ENCODE measurements around the gene ZNF777.

DNA sequence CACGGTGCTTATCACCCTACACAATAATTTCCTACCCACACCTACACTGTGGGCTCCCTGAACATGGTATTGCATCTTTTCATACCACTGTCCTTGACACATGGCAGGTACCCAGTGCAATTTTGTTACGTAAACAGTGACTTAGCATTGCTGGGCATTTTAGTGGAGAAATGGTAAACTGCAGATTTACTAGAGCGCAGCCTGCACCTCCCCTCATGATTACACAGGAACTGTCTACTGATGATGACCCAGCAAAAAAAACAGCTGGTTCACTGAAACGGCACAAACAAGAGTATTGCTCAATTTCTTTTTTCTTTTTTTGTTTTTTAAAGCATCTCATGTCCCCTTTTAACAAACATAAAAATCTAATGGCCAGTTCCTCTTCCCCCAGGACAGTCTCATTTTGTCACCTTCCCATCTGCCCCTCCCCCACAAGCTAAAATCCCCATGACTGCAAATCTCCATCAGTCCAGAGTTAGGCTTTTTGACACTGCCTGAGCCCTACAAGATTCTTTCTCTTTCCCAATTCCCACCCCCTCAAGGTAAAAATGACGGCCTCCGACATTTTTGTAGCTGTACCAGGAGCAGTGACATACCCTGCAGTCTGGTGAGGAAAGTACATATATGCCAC is 34.0 kb upstream of the ZNF777 start:
- TF ChIP-seq POLR2AphosphoS5 (IDR thresholded peaks at IDR 0.05; ENCODE audit: borderline replicate concordance, low read depth, low read length) (no peak), EZH2 (IDR thresholded peaks at IDR 0.05) (no peak), FOXP2 (optimal IDR thresholded peaks at IDR 0.05; ENCODE audit: control extremely low read depth, extremely low read length, insufficient read depth) (no peak)
